HEK293T (cell line): ENCODE measurements around the gene LRTM1.
A peak's percentile ranks its signal among the peaks of the same experiment; 100 is the strongest.

Source experiments
- CTCF ChIA-PET: fragments of 350-600 bp; formaldehyde crosslinking; extraction: SDS; loops from one replicate; lab custom pipeline; 2021; ENCODE audit warnings: antibody characterized with exemption, inconsistent platforms; lab: Yijun Ruan, JAX
- POLR2A ChIA-PET: fragments of 350-600 bp; formaldehyde crosslinking; extraction: SDS; loops from one replicate; lab custom pipeline; 2020; ENCODE audit warnings: antibody characterized with exemption, inconsistent platforms; lab: Yijun Ruan, JAX
- DNase-seq: peaks from one replicate; pipeline ENCODE4 v3.0.0; 2012; ENCODE audit warnings: mixed read lengths; ENCODE audit errors: extremely low spot score
- ARNT ChIP-seq: fragments of 450-650 bp; IDR thresholded peaks from 2 replicates; pipeline ENCODE4 v1.6.1; 2017; ENCODE audit warnings: mild to moderate bottlenecking
- BHLHE40 ChIP-seq: fragments of 450-650 bp; IDR thresholded peaks from 2 replicates; pipeline ENCODE4 v1.6.1; 2016; ENCODE audit warnings: mild to moderate bottlenecking, moderate library complexity, borderline replicate concordance
- CTBP1 ChIP-seq: fragments of 450-650 bp; IDR thresholded peaks from 2 replicates; pipeline ENCODE4 v1.6.1; 2016; ENCODE audit warnings: borderline replicate concordance
- ELF4 ChIP-seq: fragments of 450-650 bp; IDR thresholded peaks from 2 replicates; pipeline ENCODE4 v1.6.1; 2017; ENCODE audit warnings: antibody characterized with exemption
- FOXA1 ChIP-seq: fragments of 450-650 bp; IDR thresholded peaks from 2 replicates; pipeline ENCODE4 v1.6.1; 2016; ENCODE audit warnings: mild to moderate bottlenecking
- FOXK2 ChIP-seq: fragments of 450-650 bp; IDR thresholded peaks from 2 replicates; pipeline ENCODE4 v1.6.1; 2016; ENCODE audit warnings: mild to moderate bottlenecking
- FOXM1 ChIP-seq: fragments of 450-650 bp; IDR thresholded peaks from 2 replicates; pipeline ENCODE4 v1.6.1; 2017; ENCODE audit warnings: mild to moderate bottlenecking, borderline replicate concordance
- HDGF ChIP-seq: fragments of 450-650 bp; IDR thresholded peaks from 2 replicates; pipeline ENCODE4 v1.6.1; 2017; ENCODE audit warnings: antibody characterized with exemption, borderline replicate concordance
- L3MBTL2 ChIP-seq: fragments of 450-650 bp; conservative IDR thresholded peaks from 2 replicates; pipeline ENCODE4 v1.6.1; 2016; ENCODE audit warnings: mild to moderate bottlenecking
- LEF1 ChIP-seq: fragments of 450-650 bp; IDR thresholded peaks from 2 replicates; pipeline ENCODE4 v1.6.1; 2017; ENCODE audit warnings: mild to moderate bottlenecking, borderline replicate concordance
- NFRKB ChIP-seq: fragments of 450-650 bp; IDR thresholded peaks from 2 replicates; pipeline ENCODE4 v1.6.1; 2016; ENCODE audit warnings: mild to moderate bottlenecking, moderate library complexity
- PKNOX1 ChIP-seq: fragments of 450-650 bp; IDR thresholded peaks from 2 replicates; pipeline ENCODE4 v1.6.1; 2016
- SP1 ChIP-seq: fragments of 450-650 bp; IDR thresholded peaks from 2 replicates; pipeline ENCODE4 v1.6.1; 2017
- SUZ12 ChIP-seq: fragments of 450-650 bp; IDR thresholded peaks from 2 replicates; pipeline ENCODE4 v1.6.1; 2016; ENCODE audit warnings: mild to moderate bottlenecking
- TARDBP ChIP-seq: fragments of 450-650 bp; IDR thresholded peaks from 2 replicates; pipeline ENCODE4 v1.6.1; 2016
- ZNF384 ChIP-seq: fragments of 450-650 bp; IDR thresholded peaks from 2 replicates; pipeline ENCODE4 v1.6.1; 2016

Gene LRTM1

GRCh38 chr3:54955941-54956340 is 28.1 kb upstream of the LRTM1 start:
- ChIA-PET CTCF (interaction anchor here (0.7 kb wide), 1 partner anchor 8 kb away, joined by 3 read pairs; no protein-coding TSS in a partner anchor), POLR2A (no interaction called here)
- DNase-seq, result no peak
- TF ChIP-seq SP1 (no peak), NFRKB (no peak), LEF1 (no peak), FOXM1 (no peak), FOXA1 (no peak), SUZ12 (no peak), CTBP1 (no peak), TARDBP (no peak), PKNOX1 (no peak), ZNF384 (no peak)

- no peak for DNase-seq
- CTCF ChIA-PET, result interaction anchor here (0.7 kb wide), 1 partner anchor 9 kb away, joined by 3 read pairs; no protein-coding TSS in a partner anchor
- TF ChIP-seq SUZ12 (no peak), ELF4 (no peak), PKNOX1 (no peak), BHLHE40 (no peak), LEF1 (no peak), ZNF384 (no peak), FOXA1 (no peak), L3MBTL2 (no peak), HDGF (no peak), SP1 (no peak), FOXM1 (no peak), TARDBP (no peak), ARNT (no peak), FOXK2 (no peak), NFRKB (no peak), CTBP1 (no peak)
Measured at GRCh38 chr3:54955496-54955895, 27.6 kb upstream of the LRTM1 start.

GRCh38 chr3:54954521-54954920 is 26.7 kb upstream of the LRTM1 start:
- ChIA-PET POLR2A (interaction anchor here (1.0 kb wide), 1 partner anchor 44 kb away, joined by 3 read pairs; no protein-coding TSS in a partner anchor), CTCF (no interaction called here)
- no peak for DNase-seq
- TF ChIP-seq TARDBP (no peak), FOXA1 (no peak), NFRKB (no peak)

More at GRCh38 chr3:54955496-54955895, 27.6 kb upstream of the LRTM1 start:
- POLR2A ChIA-PET, result no interaction called here

GRCh38 chr3:54954022-54954421 is 26.2 kb upstream of the LRTM1 start:
- CTCF ChIA-PET, result no interaction called here
- POLR2A ChIA-PET, result interaction anchor here (1.0 kb wide), 1 partner anchor 45 kb away, joined by 3 read pairs; no protein-coding TSS in a partner anchor
- no peak for DNase-seq
- TF ChIP-seq TARDBP (no peak), ELF4 (no peak), FOXA1 (no peak), ARNT (no peak), PKNOX1 (no peak), LEF1 (no peak), SP1 (no peak), HDGF (no peak), BHLHE40 (no peak), NFRKB (no peak), ZNF384 (no peak), CTBP1 (no peak), FOXK2 (no peak), SUZ12 (no peak), FOXM1 (no peak)

- POLR2A ChIA-PET, result no interaction called here
- TF ChIP-seq FOXK2 (no peak), ZNF384 (no peak), LEF1 (no peak), SP1 (no peak), FOXA1 (no peak), SUZ12 (no peak), NFRKB (no peak), PKNOX1 (no peak), BHLHE40 (no peak), CTBP1 (no peak), ARNT (no peak), L3MBTL2 (no peak), FOXM1 (no peak)
- DNase-seq, result peak; percentile 70
- CTCF ChIA-PET, result no interaction called here
Measured at GRCh38 chr3:54951405-54951804, 23.5 kb upstream of the LRTM1 start.

- TF ChIP-seq SP1 (no peak), FOXM1 (no peak), FOXK2 (no peak), ARNT (no peak), HDGF (no peak), NFRKB (no peak), TARDBP (no peak), LEF1 (no peak), ZNF384 (no peak), SUZ12 (no peak), PKNOX1 (no peak), L3MBTL2 (no peak), ELF4 (no peak), FOXA1 (no peak), CTBP1 (no peak)
- POLR2A ChIA-PET, result no interaction called here
- DNase-seq, result no peak
- CTCF ChIA-PET, result no interaction called here
Measured at GRCh38 chr3:54950391-54951003, 22.6 kb upstream of the LRTM1 start.
